CD4-positive, alpha-beta T cell (primary cell): ENCODE data around the gene IMPDH2. TPM values are rescaled to one million over a fixed set of nuclear protein-coding genes. Genes with fewer than 3 reads are reported as not detected.
A peak's percentile ranks its signal among the peaks of the same experiment; 100 is the strongest.

ENCODE experiments used
- ATAC-seq: fragments of 200-7000 bp; cut with Tn5 transposase; one replicate; pipeline ENCODE4 v1.10.0; 2022; ENCODE audit warnings: mild to moderate bottlenecking; ENCODE audit not compliant: poor library complexity
- CTCF ChIA-PET: fragments of 350-600 bp; sonication (Branson Sonifier 250); formaldehyde crosslinking; loops from one replicate; lab custom pipeline; 2021; ENCODE audit warnings: antibody characterized with exemption, inconsistent platforms; lab: Charles Lee
- POLR2A ChIA-PET: fragments of 350-600 bp; sonication (Branson Sonifier 250); formaldehyde crosslinking; loops from one replicate; lab custom pipeline; 2021; ENCODE audit warnings: antibody characterized with exemption, inconsistent platforms; lab: Charles Lee
- DNase-seq, 14 experiments: peaks; one replicate each; pipeline ENCODE4 v3.0.0-alpha.2; 2013 to 2020; ENCODE audit warnings: mixed read lengths in 2 of 14
- H3K27ac ChIP-seq, 2 donors: one replicate each; pipeline versions ENCODE4 v1.5.1 to v1.7.0; 2013; ENCODE audit warnings: low read length in 2 of 2, low read depth in 1 of 2, mild to moderate bottlenecking in 1 of 2
- H3K27me3 ChIP-seq, 2 experiments: 1 replicate in 1 of 2; 2 replicates in 1 of 2; pipeline versions ENCODE4 v1.6.1 to v1.7.0; 2013; ENCODE audit warnings: low read length in 2 of 2, control low read depth in 1 of 2, mild to moderate bottlenecking in 1 of 2, moderate library complexity in 1 of 2; ENCODE audit not compliant: insufficient read depth in 2 of 2, control insufficient read depth in 1 of 2
- H3K36me3 ChIP-seq: one replicate; pipeline ENCODE4 v1.6.1; 2013; ENCODE audit warnings: low read length, control low read depth; ENCODE audit not compliant: insufficient read depth
- H3K4me1 ChIP-seq: one replicate; pipeline ENCODE4 v1.6.1; 2013; ENCODE audit warnings: low read length, control low read depth; ENCODE audit not compliant: insufficient read depth
- H3K4me3 ChIP-seq: one replicate; pipeline ENCODE4 v1.5.1; 2013; ENCODE audit warnings: mild to moderate bottlenecking, low read length, moderate library complexity
- H3K9me3 ChIP-seq, 2 experiments: 1 replicate in 1 of 2; 2 replicates in 1 of 2; pipeline versions ENCODE4 v1.6.1 to v1.7.0; 2013; ENCODE audit warnings: low read length in 2 of 2, mild to moderate bottlenecking in 2 of 2, control low read depth in 1 of 2, moderate library complexity in 1 of 2; ENCODE audit not compliant: control insufficient read depth in 1 of 2, insufficient read depth in 1 of 2
- H3K27ac Mint-ChIP-seq: one replicate; pipeline ENCODE4 v1.8.0; 2020; ENCODE audit warnings: mixed read lengths
- H3K27me3 Mint-ChIP-seq: one replicate; pipeline ENCODE4 v1.8.0; 2021; ENCODE audit warnings: mixed read lengths
- H3K36me3 Mint-ChIP-seq: one replicate; pipeline ENCODE4 v1.8.0; 2021; ENCODE audit warnings: low read depth, mixed read lengths
- H3K4me1 Mint-ChIP-seq: one replicate; pipeline ENCODE4 v1.8.0; 2021; ENCODE audit warnings: low read depth, mixed read lengths
- H3K4me3 Mint-ChIP-seq: one replicate; pipeline ENCODE4 v1.8.0; 2020; ENCODE audit warnings: mild to moderate bottlenecking, mixed read lengths
- H3K9me3 Mint-ChIP-seq: one replicate; pipeline ENCODE4 v1.8.0; 2020; ENCODE audit warnings: mixed read lengths
- intact Hi-C, 2 experiments: fragments of 100-400 bp; cut with DNase I in 1 of 2; cut with micrococcal nuclease in 1 of 2; formaldehyde crosslinking; loops; one replicate each; pipeline versions ENCODE4 v1.15.1 to v1.9.0; 2023 to 2025; cut with DNase I, micrococcal nuclease
- total RNA-seq, 174 experiments: library from RNA in 2 of 174; stranded (reverse) in 2 of 174; gene quantifications; one replicate each; pipeline ENCODE4 v1.2.3 and lab custom pipeline; 2021 to 2026
- TF ChIP-seq, protein P1 (sequence below): fragments of 200-600 bp; IDR thresholded peaks from one replicate; pipeline ENCODE4 v1.8.0; 2022; ENCODE audit warnings: antibody characterized with exemption, mild to moderate bottlenecking

IMPDH2 gene
- total RNA-seq, 2 experiments from 2014 or later, result 133 to 135 TPM

DNA sequence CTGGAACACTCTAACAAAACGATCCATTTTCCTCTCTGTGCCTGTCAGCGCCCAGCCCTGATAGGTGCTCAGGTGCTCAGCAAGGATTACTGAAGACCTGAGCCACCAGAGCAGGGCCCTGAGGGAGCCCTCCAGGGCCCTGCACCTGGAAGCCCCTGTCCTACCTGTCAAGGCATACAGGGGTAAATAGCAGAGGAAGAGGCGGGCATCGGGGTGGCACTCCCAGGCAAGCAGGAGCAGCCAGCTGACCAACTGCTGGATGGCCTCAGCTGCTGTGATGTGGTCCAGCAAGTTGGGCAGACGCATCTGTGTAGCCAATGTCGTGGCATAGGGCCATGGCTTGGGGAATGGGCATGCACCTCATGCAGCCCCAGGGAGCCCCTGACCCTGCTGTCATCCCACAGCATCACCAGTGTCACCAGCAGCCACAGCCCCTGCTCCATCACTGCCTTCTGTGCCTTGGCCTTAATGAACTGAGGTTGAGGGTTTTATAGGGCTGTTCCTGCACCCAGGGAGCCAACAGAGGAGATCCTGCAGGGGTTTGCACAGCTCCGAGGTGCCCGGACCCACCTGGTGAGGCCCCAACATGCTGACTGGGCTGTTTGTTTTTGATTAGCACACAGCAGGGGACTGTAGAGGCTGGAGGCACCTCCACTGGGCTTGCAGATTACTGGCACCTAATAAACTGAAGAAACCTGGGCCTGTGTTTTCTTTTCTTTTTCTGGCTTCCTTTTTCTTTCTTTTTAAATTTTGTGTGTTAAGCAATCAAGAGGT lies 29.9 kb downstream of the IMPDH2 start:
- H3K27ac Mint-ChIP-seq, result peak overlapping the region; percentile 44
- no peak for DNase-seq
- peaks cover 10% of the 10 kb centered on the region for H3K36me3 Mint-ChIP-seq
- ChIA-PET POLR2A (no interaction called here), CTCF (no interaction called here)
- TF ChIP-seq, protein P1, sequence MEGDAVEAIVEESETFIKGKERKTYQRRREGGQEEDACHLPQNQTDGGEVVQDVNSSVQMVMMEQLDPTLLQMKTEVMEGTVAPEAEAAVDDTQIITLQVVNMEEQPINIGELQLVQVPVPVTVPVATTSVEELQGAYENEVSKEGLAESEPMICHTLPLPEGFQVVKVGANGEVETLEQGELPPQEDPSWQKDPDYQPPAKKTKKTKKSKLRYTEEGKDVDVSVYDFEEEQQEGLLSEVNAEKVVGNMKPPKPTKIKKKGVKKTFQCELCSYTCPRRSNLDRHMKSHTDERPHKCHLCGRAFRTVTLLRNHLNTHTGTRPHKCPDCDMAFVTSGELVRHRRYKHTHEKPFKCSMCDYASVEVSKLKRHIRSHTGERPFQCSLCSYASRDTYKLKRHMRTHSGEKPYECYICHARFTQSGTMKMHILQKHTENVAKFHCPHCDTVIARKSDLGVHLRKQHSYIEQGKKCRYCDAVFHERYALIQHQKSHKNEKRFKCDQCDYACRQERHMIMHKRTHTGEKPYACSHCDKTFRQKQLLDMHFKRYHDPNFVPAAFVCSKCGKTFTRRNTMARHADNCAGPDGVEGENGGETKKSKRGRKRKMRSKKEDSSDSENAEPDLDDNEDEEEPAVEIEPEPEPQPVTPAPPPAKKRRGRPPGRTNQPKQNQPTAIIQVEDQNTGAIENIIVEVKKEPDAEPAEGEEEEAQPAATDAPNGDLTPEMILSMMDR, result no peak
- no peak for ATAC-seq
- no peaks in the 10 kb centered on the region for H3K27me3 ChIP-seq
- no peak overlapping the region for H3K27ac ChIP-seq
- no peaks in the 10 kb centered on the region for H3K9me3 Mint-ChIP-seq
- H3K9me3 ChIP-seq, result no peaks in the 10 kb centered on the region
- H3K36me3 ChIP-seq, result peaks cover 12% of the 10 kb centered on the region
- intact Hi-C loops, result no loop called here
- no peak overlapping the region for H3K4me3 ChIP-seq
- H3K4me1 Mint-ChIP-seq, result no peaks in the 10 kb centered on the region
- H3K4me1 ChIP-seq, result no peaks in the 10 kb centered on the region
- H3K27me3 Mint-ChIP-seq, result no peaks in the 10 kb centered on the region
- no peak overlapping the region for H3K4me3 Mint-ChIP-seq

DNA sequence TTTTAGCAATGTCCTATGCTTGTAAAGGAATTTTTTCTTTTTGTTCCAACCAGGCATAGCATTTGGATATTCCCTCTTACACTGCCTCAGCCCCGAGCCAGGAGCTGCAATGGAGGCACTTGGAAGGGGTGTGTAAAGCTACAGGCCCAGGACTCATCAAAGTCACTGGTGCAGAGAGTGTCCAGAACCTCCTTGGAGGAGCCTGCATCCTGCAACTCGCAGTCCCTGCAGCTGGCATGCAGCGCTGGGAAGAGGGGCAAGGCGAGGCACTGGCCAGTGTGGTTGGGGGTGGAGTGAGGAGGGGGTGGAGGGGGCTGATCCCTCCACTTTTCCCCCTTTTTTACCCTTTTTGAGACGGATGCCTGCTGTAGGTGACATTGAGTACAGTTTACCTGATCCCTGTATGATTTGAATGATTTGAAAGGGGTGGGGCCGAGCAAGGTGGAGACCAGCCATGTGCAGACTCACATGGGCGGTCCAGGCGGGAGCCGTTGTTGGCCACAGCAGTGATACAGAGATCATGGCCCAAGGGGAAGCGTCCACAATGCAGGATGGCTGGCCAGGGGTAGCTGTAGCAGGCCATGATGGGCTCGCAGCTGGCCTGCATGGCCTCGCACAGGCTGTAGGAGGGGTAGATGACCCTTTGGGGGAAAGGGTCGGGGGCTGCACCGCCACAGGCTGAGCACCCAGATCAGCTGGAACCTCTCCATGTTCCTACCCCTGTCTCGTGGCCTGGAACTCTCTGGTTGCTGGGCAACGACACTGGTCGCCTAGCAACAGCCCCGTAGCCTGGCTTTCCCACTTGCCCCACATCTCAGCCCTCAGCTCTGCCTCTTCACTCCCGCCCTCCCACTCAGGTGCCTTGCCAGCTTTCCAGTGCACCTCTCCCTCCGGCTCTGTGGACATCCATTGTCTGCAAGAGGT lies 31.2 kb downstream of the IMPDH2 start:
- peaks cover 3% of the 10 kb centered on the region for H3K4me1 ChIP-seq
- no peaks in the 10 kb centered on the region for H3K9me3 ChIP-seq
- TF ChIP-seq, protein P1, result no peak
- H3K27me3 Mint-ChIP-seq, result no peaks in the 10 kb centered on the region
- H3K36me3 Mint-ChIP-seq, result peaks cover 17% of the 10 kb centered on the region
- H3K9me3 Mint-ChIP-seq, result no peaks in the 10 kb centered on the region
- no peak overlapping the region for H3K27ac ChIP-seq
- no peak for ATAC-seq
- peaks cover 9% of the 10 kb centered on the region for H3K4me1 Mint-ChIP-seq
- intact Hi-C loops, result no loop called here
- H3K36me3 ChIP-seq, result peaks cover 11% of the 10 kb centered on the region
- ChIA-PET POLR2A (interaction anchor here (1.4 kb wide), 1 partner anchor 10 kb away, joined by 3 read pairs; no protein-coding TSS in a partner anchor), CTCF (no interaction called here)
- no peak overlapping the region for H3K4me3 Mint-ChIP-seq
- DNase-seq, result no peak
- H3K27me3 ChIP-seq, result no peaks in the 10 kb centered on the region
- no peak overlapping the region for H3K4me3 ChIP-seq
- H3K27ac Mint-ChIP-seq, result no peak overlapping the region

DNA sequence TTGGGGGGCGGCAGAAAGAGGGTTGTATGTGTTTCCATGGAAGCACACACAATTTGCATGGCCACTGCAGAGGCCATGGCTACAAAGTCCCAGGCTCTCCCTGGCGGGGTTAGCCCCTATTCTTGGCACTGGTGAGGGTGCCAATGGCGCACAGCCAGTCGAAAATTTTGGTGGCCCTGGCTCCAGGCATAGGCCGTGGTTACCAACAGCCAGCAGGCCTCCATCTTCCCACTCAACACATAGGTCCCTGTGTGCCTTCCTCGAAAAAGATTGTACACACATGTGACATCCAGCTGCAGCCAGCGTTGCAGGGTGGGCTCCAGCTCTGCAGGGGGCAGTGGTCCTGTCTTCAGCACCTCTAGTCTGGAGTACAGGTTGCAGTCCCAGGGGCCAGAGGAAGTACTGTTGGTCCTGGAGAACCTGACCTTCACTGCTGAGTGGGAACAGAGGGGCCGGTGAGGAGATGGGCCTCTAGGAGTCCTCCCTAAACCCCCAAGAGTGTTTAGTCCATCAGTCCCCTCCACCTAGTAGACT lies 32.0 kb downstream of the IMPDH2 start:
- CTCF ChIA-PET, result interaction anchor here (0.9 kb wide), 1 partner anchor 9 kb away, joined by 3 read pairs; no protein-coding TSS in a partner anchor
- intact Hi-C loops, result no loop called here
- no peak overlapping the region for H3K4me3 Mint-ChIP-seq

More for the DNA sequence above, 32.0 kb downstream of the IMPDH2 start:
- Mint-ChIP-seq H3K27ac (no peak overlapping the region), H3K36me3 (peaks cover 17% of the 10 kb centered on the region), H3K27me3 (no peaks in the 10 kb centered on the region), H3K9me3 (no peaks in the 10 kb centered on the region), H3K4me1 (peaks cover 9% of the 10 kb centered on the region)
- H3K4me3 ChIP-seq, result no peak overlapping the region
- TF ChIP-seq, protein P1, result no peak
- no peaks in the 10 kb centered on the region for H3K9me3 ChIP-seq
- POLR2A ChIA-PET, result interaction anchor here (1.4 kb wide), 1 partner anchor 11 kb away, joined by 3 read pairs; no protein-coding TSS in a partner anchor
- peaks cover 11% of the 10 kb centered on the region for H3K36me3 ChIP-seq
- H3K27me3 ChIP-seq, result no peaks in the 10 kb centered on the region
- no peak for DNase-seq
- ATAC-seq, result no peak
- H3K27ac ChIP-seq, result no peak overlapping the region
- H3K4me1 ChIP-seq, result peaks cover 11% of the 10 kb centered on the region
